Osteoblast (primary cell): ENCODE measurements around the gene CHRNB1. TPM values are rescaled to one million over a fixed set of nuclear protein-coding genes. Genes with fewer than 3 reads are reported as not detected.

ENCODE experiments used
- DNase-seq: peaks from one replicate; pipeline ENCODE4 v3.0.0; 2011; ENCODE audit warnings: low spot score, mixed read lengths; ENCODE audit not compliant: insufficient read length; ENCODE audit errors: missing footprints
- H2AFZ ChIP-seq: 2 replicates; pipeline ENCODE4 v1.6.0; 2011; ENCODE audit warnings: mild to moderate bottlenecking, low read length
- H3K27ac ChIP-seq: 2 replicates; pipeline ENCODE4 v1.5.1; 2011; ENCODE audit warnings: mild to moderate bottlenecking, low read depth, low read length, moderate library complexity
- H3K27me3 ChIP-seq: 2 replicates; pipeline ENCODE4 v1.6.0; 2012; ENCODE audit warnings: mild to moderate bottlenecking, control low read depth, inconsistent platforms, low read length, moderate library complexity; ENCODE audit not compliant: insufficient read depth
- H3K36me3 ChIP-seq: 2 replicates; pipeline ENCODE4 v1.5.1; 2011; ENCODE audit warnings: mild to moderate bottlenecking, low read length, control low read depth, moderate library complexity; ENCODE audit not compliant: insufficient read depth
- H3K4me1 ChIP-seq: 2 replicates; pipeline ENCODE4 v1.5.1; 2011; ENCODE audit warnings: mild to moderate bottlenecking, low read length, control low read depth, moderate library complexity; ENCODE audit not compliant: insufficient read depth
- H3K4me2 ChIP-seq: 2 replicates; pipeline ENCODE4 v1.6.0; 2011; ENCODE audit warnings: mild to moderate bottlenecking, low read length; ENCODE audit not compliant: insufficient read depth
- H3K4me3 ChIP-seq: fragments of 200-600 bp; sonication (generic); 3 replicates; pipeline ENCODE4 v1.5.1; 2012; ENCODE audit warnings: mild to moderate bottlenecking, low read length, inconsistent platforms; ENCODE audit not compliant: insufficient read depth
- H3K79me2 ChIP-seq: 2 replicates; pipeline ENCODE4 v1.6.0; 2012; ENCODE audit warnings: mild to moderate bottlenecking, low read length, control low read depth, inconsistent platforms; ENCODE audit not compliant: insufficient read depth
- H3K9me3 ChIP-seq: 2 replicates; pipeline ENCODE4 v1.5.1; 2011; ENCODE audit warnings: low read depth, low read length, control low read depth
- H4K20me1 ChIP-seq: 2 replicates; pipeline ENCODE4 v1.6.0; 2012; ENCODE audit warnings: mild to moderate bottlenecking, low read length, control low read depth; ENCODE audit not compliant: insufficient read depth
- CTCF ChIP-seq: IDR thresholded peaks from 2 replicates; pipeline ENCODE4 v1.5.1; 2011; ENCODE audit warnings: mild to moderate bottlenecking, low read depth, low read length, moderate library complexity; ENCODE audit errors: extremely low read depth
- total RNA-seq: library from RNA; depleted of rRNA; stranded (reverse); fragments of >200 nt; gene quantifications from 2 replicates; pipeline ENCODE4 v1.2.3, GENCODE V29; 2012

The CHRNB1 gene
- total RNA-seq, 1 donor: 5.4 TPM

GRCh38 chr17:7443499-7444485 lies 1.1 kb upstream of the CHRNB1 start:
- Histone ChIP-seq H3K9me3 (no peaks in the 10 kb centered on the region), H3K4me2 (no peak overlapping the region)
- peak; percentile 93 for DNase-seq

GRCh38 chr17:7445619-7445968 lies 733 bp downstream of the CHRNB1 start:
- Histone ChIP-seq H2AFZ (peak overlapping the region; percentile 68), H3K4me3 (peak overlapping the region; percentile 64), H3K36me3 (no peaks in the 10 kb centered on the region), H3K4me1 (peaks cover 17% of the 10 kb centered on the region), H3K9me3 (no peaks in the 10 kb centered on the region), H3K27me3 (peaks cover 33% of the 10 kb centered on the region), H3K4me2 (peak overlapping the region; percentile 77), H3K79me2 (no peaks in the 10 kb centered on the region), H3K27ac (no peak overlapping the region), H4K20me1 (no peaks in the 10 kb centered on the region)
- no peak for TF ChIP-seq CTCF
- no peak for DNase-seq

More at GRCh38 chr17:7443499-7444485, 1.1 kb upstream of the CHRNB1 start:
- Histone ChIP-seq H4K20me1 (no peaks in the 10 kb centered on the region), H3K27me3 (peaks cover 51% of the 10 kb centered on the region), H2AFZ (no peak overlapping the region), H3K4me3 (no peak overlapping the region), H3K27ac (no peak overlapping the region), H3K79me2 (no peaks in the 10 kb centered on the region), H3K36me3 (no peaks in the 10 kb centered on the region), H3K4me1 (peaks cover 20% of the 10 kb centered on the region)
- no peak for TF ChIP-seq CTCF

- H3K4me1 ChIP-seq: peaks cover 14% of the 10 kb centered on the region
- H3K9me3 ChIP-seq: no peaks in the 10 kb centered on the region
- H4K20me1 ChIP-seq: no peaks in the 10 kb centered on the region
- no peak overlapping the region for H3K4me2 ChIP-seq
- no peaks in the 10 kb centered on the region for H3K36me3 ChIP-seq
- H3K27me3 ChIP-seq: peaks cover 29% of the 10 kb centered on the region
- TF ChIP-seq CTCF: no peak
- peak; percentile 67 for DNase-seq
- H3K79me2 ChIP-seq: no peaks in the 10 kb centered on the region
- H2AFZ ChIP-seq: no peak overlapping the region
- no peak overlapping the region for H3K4me3 ChIP-seq
- no peak overlapping the region for H3K27ac ChIP-seq
These were observed 3.6 kb downstream of the CHRNB1 start for GRCh38 chr17:7448461-7448860.

GRCh38 chr17:7459961-7460545 lies 15.2 kb downstream of the CHRNB1 start:
- peak; percentile 86 for DNase-seq
- no peaks in the 10 kb centered on the region for H3K4me1 ChIP-seq
- no peak overlapping the region for H3K27ac ChIP-seq
- H3K4me2 ChIP-seq: no peak overlapping the region
- peaks cover 4% of the 10 kb centered on the region for H3K79me2 ChIP-seq
- no peak overlapping the region for H2AFZ ChIP-seq
- H3K36me3 ChIP-seq: peaks cover 19% of the 10 kb centered on the region
- H4K20me1 ChIP-seq: peaks cover 4% of the 10 kb centered on the region
- TF ChIP-seq CTCF: no peak
- H3K4me3 ChIP-seq: no peak overlapping the region
- H3K9me3 ChIP-seq: no peaks in the 10 kb centered on the region
- no peaks in the 10 kb centered on the region for H3K27me3 ChIP-seq
